HG03521 (cell line): ENCODE results near the gene ZSWIM3.
A peak's percentile ranks its signal among the peaks of the same experiment; 100 is the strongest.
"Not testable (repeated sequence)": the region's sequence is repeated elsewhere in the genome, so short reads cannot be mapped to it uniquely, and the experiment has no call there.

ENCODE experiments used
- ATAC-seq: cut with Tn5 transposase; IDR thresholded peaks from one replicate; pipeline ENCODE4 v1.9.1; 2021; ENCODE audit warnings: mild to moderate bottlenecking, moderate library complexity; ENCODE audit not compliant: unreplicated experiment

The ZSWIM3 gene

GRCh38 chr20:45857114-45857881 lies at the start of gene ZSWIM3, which contains the start of gene ACOT8:
ZSWIM3 (plus strand) TSS chr20:45857614; CDS start chr20:45857826, 212 bp downstream.
ACOT8 (minus strand) TSS chr20:45857392; CDS start chr20:45857315, 77 bp downstream.
- ATAC-seq, result peak; percentile 95

DNA sequence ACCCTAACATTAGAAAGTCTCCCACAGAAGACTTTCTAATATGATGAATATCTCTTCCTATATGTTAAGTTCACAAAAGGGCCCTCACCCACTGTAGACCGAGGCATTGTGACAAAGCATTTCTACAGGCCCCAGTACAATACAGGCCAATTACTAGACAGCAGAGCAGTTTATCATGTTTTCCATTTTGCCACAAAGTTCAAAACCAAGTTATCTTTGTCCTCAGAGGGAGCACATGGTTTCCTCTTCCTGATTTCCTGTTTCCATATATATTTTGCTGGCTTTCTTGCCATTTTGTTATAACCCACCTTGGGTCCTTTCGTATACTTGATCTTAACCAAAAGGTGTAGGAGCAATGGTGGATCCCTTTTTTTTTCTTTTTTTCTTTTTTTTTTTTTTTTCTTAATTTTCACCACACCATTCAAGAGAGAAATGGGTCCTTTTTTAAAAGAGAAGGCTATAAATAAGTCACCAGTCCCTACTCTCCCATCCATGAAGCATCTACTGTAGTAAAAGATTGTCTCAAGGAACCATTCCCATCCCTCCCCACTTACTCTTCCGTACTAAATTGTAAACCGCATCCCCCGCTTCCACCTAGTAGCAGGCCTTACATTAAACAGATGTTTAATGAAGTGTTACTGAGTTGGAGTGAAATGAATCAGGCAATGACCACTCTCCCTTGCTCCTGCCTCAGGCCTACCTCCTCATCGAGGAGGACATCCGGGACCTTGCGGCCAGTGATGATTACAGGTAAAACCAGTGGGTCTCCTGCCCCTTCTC lies 47.0 kb upstream of the ZSWIM3 start:
- ATAC-seq, result no peak

DNA sequence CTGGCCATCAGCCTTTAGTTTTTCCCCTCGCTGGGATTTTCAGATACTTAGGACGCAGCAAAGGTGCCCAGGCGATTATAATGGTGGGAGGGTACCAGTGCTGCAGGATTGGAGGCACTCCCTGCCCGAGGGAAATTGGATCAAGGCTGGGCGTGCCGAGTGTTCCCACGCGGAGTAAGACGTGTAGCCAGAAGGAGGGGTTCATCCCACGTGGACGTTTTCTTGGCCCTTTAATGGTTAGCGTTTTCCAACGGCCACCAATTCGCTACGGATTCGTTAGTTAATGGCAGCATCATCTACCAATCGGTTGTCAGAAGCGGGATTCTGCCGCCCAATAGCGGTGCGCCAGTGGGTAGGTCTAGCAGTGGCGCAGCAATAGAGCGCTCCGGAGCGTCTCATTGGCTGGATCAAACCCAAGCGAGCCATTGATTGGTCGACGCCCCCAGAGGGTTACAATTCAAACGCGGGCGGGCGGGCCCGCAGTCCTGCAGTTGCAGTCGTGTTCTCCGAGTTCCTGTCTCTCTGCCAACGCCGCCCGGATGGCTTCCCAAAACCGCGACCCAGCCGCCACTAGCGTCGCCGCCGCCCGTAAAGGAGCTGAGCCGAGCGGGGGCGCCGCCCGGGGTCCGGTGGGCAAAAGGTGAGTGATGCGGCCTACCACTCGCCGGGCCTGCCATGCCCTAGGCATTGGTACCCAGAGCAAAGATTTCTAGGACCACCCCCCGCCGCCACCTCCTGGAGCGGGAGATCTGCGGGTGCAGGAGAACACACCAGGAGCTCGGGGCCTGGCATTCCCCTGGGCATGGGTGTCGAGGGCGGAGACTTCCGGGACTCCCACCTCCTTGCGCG lies 45.0 kb upstream of the ZSWIM3 start, which contains the start of gene UBE2C:
Gene UBE2C (plus strand): TSS at position 488 of the 849 bp plus-strand sequence. CDS start 52 bp downstream, at position 540.
- peak; percentile 96 for ATAC-seq

- ATAC-seq, result no peak
These were observed 44.4 kb upstream of the ZSWIM3 start for GRCh38 chr20:45813006-45813340.

GRCh38 chr20:45813489-45813888 lies 43.9 kb upstream of the ZSWIM3 start:
- no peak for ATAC-seq

DNA sequence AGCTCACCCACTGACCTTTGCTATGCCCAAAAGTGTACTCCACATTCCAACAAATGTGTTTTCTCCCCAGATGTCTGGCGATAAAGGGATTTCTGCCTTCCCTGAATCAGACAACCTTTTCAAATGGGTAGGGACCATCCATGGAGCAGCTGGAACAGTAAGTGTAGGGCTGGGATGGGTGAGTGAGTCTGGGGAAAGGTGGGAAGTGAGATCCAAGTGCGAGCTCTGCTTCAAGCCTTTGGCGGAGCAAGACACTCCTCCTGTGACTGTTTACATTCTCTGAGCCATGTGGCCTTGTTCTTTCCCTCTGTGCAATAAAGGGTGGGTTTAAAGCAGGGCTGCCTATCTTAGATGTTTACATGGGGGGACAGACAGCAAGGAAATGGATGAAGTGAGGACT lies 43.1 kb upstream of the ZSWIM3 start:
- no peak for ATAC-seq

- ATAC-seq, result no peak
These were observed 40.5 kb upstream of the ZSWIM3 start for GRCh38 chr20:45816951-45817350.

- ATAC-seq, result no peak
These were observed 39.8 kb upstream of the ZSWIM3 start for GRCh38 chr20:45817376-45818194.

DNA sequence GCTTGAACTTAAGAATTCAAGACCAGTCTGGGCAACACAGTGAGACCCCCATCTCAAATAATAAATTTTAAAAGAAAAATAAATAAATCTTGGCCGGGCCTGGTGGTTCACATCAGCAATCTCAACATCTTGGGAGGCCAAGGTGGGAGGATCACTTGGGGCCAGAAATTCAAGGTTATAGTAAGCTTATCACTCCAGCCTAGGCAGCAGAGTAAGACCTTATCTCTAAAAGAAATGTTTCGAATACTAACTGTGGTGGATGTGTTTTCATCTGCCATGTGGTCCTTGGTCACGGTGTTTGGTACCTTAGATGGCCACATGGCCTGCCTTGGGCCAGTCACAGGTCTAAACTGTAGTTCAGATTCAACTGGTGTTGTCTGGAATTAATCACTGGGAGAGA lies 39.2 kb upstream of the ZSWIM3 start:
- ATAC-seq, result no peak

DNA sequence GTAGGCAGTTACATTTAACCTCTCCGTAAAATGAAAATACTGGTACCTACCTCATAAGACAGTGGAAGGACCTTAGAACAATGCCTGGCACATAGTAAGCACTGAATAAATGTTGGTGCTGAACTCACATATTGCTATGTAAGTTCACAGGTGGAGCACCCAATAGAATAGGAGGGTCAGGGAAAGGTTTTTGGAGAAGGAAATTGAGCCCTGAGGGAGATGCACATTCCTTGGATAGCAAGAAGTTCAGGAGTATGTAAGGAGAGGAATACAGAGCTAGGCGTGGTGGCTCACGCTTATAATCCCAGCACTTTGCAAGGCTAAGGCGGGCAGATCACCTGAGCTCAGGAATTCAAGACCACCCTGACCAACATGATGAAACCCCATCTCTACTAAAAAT lies 37.9 kb upstream of the ZSWIM3 start:
- no peak for ATAC-seq

DNA sequence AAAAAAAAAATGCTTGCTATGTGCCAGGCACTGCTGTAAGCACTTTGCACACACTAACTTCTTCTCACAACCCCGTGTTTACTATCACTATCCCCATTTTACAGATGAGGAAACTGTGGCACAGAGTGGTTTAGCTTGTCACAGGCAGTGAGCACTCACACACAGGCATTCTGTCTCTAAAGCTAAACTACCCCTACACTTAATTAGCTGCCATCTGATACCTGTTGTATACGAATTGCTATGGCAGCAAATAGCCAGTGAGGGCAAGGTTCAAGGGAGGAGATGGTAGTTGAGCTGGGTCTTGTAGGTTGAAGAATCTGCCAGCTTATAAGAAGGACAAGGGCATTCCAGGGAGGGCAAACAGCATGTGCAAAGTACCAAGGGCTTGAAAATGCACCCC lies 35.5 kb upstream of the ZSWIM3 start:
- ATAC-seq, result no peak

DNA sequence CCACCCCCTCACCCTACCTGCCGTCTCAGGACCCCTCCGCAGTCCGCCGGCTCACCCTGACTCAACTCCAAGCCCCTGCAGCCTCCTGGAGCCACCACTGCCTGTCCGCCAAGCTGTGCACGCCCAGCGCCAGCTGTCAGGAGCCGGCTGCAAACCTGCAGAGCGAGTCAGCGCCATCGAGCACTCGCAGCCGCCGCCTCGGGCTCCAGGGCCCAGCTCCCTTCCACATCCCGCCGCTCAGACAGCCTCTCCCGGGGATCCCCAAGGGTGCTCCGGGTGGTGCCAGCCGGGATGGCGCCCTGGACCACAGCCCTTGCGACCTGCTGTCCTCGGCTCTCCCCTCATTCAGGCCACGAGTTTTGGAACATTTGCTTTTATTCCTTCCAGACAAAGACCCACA lies 34.6 kb upstream of the ZSWIM3 start:
- ATAC-seq, result no peak

DNA sequence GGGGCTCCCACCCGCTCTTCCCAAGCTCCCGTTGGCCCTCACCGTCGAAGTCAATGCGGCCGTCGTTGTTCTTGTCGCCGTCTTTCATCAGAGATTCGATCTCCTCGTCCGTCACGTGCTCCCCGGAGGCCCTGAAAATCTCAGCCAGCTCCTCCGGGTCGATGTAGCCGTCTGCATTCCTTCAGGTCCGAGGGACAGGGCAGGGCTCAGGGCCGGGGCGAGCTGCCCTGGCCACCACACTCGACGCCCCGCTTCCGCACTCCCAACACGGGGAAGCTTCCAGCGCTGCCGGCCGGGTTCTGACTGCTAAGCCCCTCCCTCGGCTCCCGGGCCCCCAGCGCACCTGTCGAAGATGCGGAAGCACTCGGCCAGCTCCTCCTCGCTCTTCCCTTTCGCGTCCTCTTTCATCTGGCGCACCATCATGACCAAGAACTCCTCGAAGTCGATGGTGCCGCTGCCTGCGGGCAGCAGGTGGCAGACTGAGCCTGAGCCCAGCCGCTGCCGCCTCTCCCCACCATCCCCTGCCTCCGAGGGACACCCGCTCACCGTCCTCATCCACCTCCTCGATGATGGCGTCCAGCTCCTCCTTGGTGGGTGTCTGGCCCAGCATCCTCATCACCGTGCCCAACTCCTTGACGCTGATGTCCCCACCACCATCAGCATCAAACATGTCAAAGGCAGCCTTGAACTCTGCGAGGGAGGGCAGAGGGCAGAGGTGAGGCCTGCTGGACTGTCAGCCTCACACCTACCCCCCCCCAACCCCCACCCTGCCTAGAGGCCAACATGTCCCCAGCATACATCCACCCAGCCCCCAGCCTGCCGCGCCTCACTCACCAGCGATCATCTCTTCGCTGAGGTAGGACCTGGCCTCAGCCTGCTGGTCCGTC lies 33.2 kb upstream of the ZSWIM3 start:
- ATAC-seq, result no peak

DNA sequence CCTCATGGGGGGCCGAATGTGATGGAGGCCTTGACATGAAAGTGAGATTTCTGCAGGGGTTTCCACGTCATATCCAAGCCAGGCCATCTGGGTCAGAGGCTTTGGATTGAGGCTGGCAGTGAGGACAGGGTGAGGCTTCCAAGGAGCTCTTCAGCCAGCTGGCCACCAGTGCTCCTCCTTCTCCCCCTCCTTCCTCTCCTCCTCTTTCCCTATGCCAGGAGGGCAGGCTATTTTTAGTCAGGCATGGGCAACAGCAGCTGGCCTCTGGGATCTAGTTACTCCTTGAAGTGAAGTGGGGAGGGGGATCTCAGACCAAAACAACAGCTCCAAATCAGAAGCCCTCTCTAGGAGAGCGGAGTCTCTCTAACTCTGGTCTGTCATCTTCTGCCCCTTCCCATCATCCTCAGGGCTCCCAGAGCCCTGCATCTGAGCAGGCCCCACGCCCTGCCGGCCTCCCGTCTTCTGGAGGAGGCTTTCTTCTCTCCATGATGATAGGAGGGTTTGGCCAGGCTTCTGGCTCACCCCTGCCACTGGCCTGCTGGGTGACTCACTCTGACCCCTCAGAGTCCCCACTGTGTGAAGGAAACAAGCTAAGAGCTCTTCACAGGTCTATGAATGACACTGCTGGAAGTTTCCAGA lies 30.9 kb upstream of the ZSWIM3 start:
- no peak for ATAC-seq

DNA sequence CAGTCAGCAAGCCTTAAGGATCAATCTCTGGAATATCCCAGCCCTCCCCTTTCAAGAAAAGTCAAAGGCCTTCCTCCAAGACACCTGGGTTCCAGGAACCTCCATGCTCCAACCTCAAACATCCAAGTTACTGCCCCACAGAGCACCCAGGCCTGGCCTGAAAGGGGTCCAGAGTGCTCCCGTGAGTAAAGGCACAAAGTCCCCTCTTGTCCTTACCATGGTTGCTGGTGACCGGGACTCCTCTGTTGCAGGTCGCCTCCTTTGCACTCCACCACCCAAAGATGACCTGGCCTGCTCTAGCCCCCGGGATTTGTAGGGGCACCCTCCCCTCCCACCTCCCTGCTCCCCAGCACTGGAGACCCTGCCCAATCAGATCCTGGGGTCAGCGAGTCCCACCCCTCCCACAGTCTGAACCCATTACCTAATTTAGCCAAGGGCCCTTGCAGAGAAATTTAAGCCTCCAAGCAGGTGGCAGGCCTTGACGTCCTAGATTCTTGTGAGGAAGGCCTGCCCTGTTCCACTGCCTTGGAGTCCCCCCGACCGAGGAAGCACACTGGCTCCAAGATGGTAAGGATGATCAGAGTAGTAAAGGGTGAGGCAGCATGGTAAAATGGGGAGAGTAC lies 30.3 kb upstream of the ZSWIM3 start, which contains the start of gene TNNC2:
Gene TNNC2 (minus strand): TSS at position 283 of the 623 bp plus-strand sequence. CDS start 64 bp downstream, at position 219.
- no peak for ATAC-seq

GRCh38 chr20:45827712-45828111 lies 29.7 kb upstream of the ZSWIM3 start:
- ATAC-seq, result no peak

- ATAC-seq, result no peak
These were observed 28.8 kb upstream of the ZSWIM3 start for GRCh38 chr20:45828589-45828988.

- ATAC-seq, result not testable (repeated sequence)
These were observed 27.7 kb upstream of the ZSWIM3 start for GRCh38 chr20:45829673-45830106.
